IPS-11a (cell line): ENCODE results near the gene HBQ1.
A peak's percentile ranks its signal among the peaks of the same experiment; 100 is the strongest.
"Not testable (repeated sequence)": the region's sequence is repeated elsewhere in the genome, so short reads cannot be mapped to it uniquely, and the experiment has no call there.

Experiments used
- H3K4me3 ChIP-seq: one replicate; pipeline ENCODE4 v1.5.1; 2013; ENCODE audit warnings: low read depth, low read length, control low read depth

The HBQ1 gene

DNA sequence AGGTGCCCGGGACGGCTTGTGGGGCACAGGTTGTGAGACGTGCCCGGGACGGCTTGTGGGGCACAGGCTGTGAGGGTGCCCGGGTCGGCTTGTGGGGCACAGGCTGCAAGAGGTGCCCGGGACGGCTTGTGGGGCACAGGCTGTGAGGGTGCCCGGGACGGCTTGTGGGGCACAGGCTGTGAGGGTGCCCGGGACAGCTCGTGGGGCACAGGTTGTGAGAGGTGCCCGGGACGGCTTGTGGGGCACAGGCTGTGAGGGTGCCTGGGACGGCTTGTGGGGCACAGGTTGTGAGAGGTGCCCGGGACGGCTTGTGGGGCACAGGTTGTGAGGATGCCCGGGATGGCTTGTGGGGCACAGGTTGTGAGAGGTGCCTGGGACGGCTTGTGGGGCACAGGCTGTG is 20.0 kb upstream of the HBQ1 start:
- H3K4me3 ChIP-seq = not testable (repeated sequence)

DNA sequence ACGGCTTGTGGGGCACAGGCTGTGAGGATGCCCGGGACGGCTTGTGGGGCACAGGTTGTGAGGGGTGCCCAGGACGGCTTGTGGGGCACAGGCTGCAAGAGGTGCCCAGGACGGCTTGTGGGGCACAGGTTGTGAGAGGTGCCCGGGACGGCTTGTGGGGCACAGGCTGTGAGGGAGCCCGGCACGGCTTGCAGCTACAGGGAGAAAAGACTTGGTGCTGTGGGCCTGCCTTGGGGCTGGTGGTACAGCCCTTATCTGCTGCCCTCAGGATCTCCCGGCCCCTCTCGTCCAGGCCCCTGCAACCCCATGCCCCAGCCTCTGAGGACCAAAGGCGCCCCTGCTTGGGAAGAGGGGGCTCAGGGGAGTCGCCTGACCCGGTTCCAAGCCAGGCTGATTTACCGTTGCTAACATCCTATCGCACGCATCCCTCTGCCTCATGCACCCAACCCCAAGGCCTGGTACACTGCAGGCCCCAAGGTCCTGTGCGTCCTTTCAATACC is 19.5 kb upstream of the HBQ1 start:
- no peak overlapping the region for H3K4me3 ChIP-seq

DNA sequence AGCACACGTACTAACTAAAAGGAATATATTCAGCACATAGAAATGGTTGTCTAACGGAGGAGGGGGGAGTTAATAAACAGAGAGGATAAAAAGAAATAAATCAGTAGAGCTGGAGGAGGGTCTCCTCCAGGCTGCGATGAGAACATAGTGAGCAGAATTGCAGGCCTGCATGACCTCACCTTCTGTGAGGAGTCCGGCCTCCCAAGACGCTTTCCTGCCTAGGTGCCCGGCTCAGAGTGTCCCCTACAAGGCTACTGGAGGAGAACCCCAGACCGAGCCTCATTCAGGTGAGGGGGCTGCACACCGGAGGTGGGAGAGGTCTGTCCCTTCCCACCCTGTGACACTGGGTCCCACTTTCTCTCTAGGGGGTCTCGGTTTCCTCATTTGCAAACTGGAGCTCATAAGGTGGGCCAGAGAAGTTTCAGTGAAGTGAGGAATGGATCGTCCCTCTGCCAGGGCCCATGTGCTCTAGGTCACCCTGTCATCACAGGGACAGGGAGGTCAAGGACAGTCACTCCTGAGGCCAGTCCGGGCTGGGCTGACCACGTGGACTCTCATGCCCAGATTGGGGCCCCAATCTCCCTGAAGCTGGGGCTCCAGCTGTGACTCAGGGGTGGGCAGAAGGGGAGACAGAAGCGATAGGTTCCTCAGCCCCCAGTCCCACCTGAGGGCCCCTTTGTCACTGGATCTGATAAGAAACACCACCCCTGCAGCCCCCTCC is 17.8 kb upstream of the HBQ1 start:
- no peak overlapping the region for H3K4me3 ChIP-seq

DNA sequence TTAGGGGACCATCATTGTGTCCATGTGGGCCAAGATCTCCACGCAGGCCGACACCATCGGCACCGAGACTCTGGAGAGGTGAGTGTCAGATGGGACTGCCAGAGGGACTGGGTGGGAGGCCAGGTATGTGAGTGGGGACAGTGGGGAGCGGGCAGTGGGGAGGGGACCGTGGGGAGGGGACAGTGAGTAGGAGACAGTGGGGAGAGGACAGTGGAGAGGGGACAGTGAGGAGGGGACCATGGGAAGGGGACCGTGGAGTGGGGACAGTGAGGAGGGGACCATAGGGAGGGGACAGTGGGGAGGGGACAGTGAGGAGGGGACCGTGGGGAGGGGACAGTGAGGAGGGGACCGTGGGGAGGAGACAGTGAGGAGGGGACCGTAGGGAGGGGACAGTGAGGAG is 17.1 kb upstream of the HBQ1 start:
- not testable (repeated sequence) for H3K4me3 ChIP-seq

DNA sequence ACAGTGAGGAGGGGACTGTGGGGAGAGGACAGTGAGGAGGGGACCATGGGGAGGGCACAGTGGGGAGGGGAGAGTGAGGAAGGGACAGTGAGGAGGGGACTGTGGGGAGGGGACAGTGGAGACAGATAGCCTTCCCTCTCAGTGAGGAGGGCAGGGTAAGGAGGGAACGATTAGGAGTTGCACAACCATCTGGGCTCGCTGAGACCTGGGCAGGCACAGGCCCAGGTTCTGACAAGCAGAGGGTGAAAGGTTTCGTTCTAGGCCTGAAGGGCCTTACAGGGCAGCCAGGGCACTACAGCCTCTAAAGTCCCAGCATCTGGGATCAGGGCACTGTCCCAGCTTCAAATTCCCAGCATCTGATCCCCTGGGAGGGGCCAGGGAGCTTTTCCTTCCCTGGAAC is 16.6 kb upstream of the HBQ1 start:
- H3K4me3 ChIP-seq = not testable (repeated sequence)

DNA sequence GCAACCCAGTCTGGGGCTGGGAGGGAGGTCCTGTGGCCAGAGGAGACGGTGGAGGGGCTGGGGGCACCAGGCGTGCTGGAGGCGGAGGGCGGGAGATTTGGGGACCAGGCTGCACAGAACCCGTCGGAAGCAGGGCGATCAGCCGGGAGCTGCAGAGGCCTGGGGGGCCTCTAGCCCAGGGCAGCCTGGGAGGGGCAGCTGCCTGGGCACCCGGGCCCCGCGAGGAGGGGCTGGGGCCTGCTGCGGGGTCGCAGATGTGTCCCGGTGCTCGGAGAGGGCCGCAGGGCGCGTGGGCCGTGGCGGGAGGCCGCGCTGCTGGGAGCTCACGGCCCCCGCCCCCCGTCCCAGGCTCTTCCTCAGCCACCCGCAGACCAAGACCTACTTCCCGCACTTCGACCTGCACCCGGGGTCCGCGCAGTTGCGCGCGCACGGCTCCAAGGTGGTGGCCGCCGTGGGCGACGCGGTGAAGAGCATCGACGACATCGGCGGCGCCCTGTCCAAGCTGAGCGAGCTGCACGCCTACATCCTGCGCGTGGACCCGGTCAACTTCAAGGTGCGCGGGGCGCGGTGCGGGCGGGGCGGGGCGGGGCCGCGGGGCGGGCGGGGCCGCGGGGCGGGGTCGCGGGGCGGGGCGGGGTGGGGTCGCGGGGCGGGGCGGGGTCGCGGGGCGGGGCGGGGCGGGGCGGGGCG is 16.0 kb upstream of the HBQ1 start:
- H3K4me3 ChIP-seq = not testable (repeated sequence)

DNA sequence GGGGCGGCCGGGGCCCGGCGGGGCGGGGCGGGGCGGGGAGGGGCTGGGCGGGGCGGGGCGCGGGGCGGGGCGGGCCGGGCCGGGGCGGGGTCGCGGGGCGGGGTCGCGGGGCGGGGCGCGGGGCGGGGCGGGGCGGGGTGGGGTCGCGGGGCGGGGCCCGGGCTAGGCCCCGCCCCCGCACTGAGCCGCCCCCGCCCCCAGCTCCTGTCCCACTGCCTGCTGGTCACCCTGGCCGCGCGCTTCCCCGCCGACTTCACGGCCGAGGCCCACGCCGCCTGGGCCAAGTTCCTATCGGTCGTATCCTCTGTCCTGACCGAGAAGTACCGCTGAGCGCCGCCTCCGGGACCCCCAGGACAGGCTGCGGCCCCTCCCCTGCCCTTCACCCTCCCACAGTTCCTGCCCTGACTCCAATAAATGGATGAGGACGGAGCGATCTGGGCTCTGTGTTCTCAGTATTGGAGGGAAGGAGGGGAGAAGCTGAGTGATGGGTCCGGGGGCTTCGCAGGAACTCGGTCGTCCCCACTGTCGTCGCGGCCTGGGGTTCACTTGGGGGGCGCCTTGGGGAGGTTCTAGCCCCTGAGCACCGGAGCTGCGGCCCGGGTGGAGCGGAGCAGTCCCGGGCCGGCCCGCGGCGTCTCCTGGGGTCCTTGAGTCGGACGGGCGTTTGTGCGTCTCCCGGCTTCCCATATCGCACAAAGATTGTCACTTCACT is 15.3 kb upstream of the HBQ1 start:
- H3K4me3 ChIP-seq = peak overlapping the region; percentile 0

DNA sequence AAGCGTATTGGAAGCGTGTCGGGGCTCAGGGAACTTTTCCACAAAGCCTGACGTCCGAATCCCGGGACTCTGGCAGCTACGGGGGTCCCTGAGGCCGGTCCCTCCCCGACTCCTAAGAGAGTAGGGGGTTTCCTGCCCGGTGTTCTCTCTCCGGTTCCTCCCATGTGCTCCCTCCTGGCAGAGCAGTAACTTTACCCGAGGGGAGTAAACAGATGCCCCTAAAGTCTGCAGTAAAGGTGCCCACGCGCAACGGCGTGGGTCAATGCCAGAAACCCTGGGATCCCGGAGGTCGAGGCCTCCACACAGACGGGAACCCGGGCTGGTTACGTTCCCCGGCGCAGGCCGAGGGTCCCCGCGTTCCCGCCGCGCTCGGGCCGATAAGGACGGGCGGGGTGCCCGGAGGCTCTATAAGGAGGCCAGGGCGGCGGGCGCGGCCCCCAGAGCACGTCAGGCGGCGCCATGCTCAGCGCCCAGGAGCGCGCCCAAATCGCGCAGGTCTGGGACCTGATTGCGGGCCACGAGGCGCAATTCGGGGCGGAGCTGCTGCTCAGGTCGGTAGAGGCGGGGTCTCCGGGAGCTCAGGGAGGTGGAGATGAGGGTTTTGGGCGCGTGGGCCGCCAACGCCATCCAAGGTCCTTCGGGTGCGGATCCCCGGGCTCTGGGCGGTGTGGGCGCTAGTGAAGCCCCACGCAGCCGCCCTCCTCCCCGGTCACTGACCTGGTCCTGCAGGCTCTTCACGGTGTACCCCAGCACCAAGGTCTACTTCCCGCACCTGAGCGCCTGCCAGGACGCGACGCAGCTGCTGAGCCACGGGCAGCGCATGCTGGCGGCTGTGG is 14.5 kb upstream of the HBQ1 start, which contains the start of gene HBM:
TSS of gene HBM (plus strand) at position 440 of the 836 bp plus-strand sequence. CDS start at position 460, 20 bp downstream.
- peak within 1 kb of the TSS; percentile 0 for H3K4me3 ChIP-seq

DNA sequence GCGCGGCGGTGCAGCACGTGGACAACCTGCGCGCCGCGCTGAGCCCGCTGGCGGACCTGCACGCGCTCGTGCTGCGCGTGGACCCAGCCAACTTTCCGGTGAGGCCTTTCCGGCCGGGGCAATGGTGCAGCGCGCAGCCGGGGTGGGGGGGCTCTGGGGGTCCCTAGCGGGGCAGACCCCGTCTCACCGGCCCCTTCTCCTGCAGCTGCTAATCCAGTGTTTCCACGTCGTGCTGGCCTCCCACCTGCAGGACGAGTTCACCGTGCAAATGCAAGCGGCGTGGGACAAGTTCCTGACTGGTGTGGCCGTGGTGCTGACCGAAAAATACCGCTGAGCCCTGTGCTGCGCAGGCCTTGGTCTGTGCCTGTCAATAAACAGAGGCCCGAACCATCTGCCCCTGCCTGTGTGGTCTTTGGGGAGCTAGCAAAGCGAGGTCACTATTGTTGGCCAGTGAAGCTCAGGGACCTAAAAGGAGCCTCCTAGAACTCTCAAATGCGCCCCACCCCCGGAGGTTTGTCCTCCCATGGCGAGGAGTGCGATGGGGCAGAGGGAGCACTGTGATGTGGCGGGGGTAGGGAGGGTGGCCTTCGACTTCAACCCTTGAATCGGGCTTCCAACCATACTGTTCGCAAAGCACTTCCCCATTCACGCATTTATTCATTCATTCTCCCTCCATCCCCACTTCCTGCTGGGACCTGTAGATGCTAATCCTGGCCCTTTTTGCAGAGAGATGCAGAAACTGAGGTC is 13.7 kb upstream of the HBQ1 start:
- no peak overlapping the region for H3K4me3 ChIP-seq

DNA sequence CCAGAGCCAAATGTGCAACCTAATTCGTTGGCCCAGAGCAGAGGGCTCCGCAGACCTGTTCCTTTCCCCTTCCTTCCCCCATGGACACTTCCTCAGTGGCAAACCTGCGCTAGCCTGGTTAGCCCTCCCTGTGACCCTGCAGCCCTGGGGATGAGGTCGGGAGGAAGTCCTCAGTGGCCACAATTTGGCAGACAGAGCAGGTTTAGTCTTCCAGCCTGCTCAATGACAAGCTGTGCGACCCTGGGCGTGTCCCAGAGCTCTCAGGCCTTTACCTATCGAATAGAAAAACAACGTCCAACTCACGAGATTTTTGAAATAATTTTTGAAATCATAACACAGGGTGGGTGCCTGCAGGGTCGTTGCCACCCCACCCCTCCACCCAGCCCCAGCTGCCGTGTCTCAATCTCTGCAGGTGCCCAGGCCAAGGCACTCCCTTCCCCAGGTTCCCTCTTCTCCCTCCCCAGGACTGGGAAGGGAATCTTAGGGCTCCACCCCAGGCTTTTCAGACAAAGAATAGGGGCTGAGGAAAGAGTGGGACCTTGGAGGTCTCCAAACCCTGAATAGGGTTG is 13.1 kb upstream of the HBQ1 start:
- H3K4me3 ChIP-seq = no peak overlapping the region

DNA sequence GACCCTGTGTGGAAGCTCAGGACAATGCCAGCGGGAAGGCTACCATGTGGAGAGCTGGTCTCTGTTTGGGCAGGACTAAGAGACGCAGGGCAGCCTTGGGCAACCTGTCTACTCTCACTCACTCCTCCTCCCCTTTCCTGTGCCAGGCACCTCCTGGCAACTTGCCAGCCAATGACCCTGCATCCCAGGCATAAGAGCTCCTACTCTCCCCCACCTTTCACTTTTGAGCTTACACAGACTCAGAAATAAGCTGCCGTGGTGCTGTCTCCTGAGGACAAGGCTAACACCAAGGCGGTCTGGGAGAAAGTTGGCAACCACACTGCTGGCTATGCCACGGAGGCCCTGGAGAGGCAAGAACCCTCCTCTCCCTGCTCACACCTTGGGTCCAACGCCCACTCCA is 11.8 kb upstream of the HBQ1 start:
- no peak overlapping the region for H3K4me3 ChIP-seq

DNA sequence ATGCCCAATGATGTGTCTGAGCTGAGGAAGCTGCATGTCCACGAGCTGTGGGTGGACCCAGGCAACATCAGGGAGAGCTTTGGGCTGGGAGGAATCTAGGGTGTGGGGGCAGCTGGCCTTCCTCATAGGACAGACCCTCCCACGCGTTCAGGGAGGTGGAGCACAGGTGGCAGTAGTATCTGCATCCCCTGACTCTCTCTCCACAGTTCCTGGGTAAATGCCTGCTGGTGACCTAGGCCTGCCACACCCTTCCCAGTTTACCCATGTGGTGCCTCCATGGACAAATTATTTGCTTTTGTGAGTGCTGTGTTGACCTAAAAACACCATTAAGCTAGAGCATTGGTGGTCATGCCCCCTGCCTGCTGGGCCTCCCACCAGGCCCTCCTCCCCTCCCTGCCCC is 11.2 kb upstream of the HBQ1 start:
- no peak overlapping the region for H3K4me3 ChIP-seq

DNA sequence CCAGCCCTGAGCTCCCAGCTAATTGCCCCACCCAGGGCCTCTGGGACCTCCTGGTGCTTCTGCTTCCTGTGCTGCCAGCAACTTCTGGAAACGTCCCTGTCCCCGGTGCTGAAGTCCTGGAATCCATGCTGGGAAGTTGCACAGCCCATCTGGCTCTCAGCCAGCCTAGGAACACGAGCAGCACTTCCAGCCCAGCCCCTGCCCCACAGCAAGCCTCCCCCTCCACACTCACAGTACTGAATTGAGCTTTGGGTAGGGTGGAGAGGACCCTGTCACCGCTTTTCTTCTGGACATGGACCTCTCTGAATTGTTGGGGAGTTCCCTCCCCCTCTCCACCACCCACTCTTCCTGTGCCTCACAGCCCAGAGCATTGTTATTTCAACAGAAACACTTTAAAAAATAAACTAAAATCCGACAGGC is 10.2 kb upstream of the HBQ1 start:
- H3K4me3 ChIP-seq = not testable (repeated sequence)

DNA sequence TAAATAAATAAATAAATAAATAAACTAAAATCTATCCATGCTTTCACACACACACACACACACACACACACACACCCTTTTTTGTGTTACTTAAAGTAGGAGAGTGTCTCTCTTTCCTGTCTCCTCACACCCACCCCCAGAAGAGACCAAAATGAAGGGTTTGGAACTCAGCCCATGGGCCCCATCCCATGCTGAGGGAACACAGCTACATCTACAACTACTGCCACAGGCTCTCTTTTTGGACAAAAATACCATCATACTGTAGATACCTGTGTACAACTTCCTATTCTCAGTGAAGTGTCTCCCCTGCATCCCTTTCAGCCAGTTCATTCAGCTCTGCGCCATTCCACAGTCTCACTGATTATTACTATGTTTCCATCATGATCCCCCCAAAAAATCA is 9.5 kb upstream of the HBQ1 start:
- H3K4me3 ChIP-seq = no peak overlapping the region

DNA sequence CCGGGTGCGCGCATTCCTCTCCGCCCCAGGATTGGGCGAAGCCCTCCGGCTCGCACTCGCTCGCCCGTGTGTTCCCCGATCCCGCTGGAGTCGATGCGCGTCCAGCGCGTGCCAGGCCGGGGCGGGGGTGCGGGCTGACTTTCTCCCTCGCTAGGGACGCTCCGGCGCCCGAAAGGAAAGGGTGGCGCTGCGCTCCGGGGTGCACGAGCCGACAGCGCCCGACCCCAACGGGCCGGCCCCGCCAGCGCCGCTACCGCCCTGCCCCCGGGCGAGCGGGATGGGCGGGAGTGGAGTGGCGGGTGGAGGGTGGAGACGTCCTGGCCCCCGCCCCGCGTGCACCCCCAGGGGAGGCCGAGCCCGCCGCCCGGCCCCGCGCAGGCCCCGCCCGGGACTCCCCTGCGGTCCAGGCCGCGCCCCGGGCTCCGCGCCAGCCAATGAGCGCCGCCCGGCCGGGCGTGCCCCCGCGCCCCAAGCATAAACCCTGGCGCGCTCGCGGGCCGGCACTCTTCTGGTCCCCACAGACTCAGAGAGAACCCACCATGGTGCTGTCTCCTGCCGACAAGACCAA is 7.8 kb upstream of the HBQ1 start, which contains the start of gene HBA2:
TSS of gene HBA2 (plus strand) at position 503 of the 568 bp plus-strand sequence. CDS start at position 540, 37 bp downstream.
- H3K4me3 ChIP-seq = not testable (repeated sequence)

DNA sequence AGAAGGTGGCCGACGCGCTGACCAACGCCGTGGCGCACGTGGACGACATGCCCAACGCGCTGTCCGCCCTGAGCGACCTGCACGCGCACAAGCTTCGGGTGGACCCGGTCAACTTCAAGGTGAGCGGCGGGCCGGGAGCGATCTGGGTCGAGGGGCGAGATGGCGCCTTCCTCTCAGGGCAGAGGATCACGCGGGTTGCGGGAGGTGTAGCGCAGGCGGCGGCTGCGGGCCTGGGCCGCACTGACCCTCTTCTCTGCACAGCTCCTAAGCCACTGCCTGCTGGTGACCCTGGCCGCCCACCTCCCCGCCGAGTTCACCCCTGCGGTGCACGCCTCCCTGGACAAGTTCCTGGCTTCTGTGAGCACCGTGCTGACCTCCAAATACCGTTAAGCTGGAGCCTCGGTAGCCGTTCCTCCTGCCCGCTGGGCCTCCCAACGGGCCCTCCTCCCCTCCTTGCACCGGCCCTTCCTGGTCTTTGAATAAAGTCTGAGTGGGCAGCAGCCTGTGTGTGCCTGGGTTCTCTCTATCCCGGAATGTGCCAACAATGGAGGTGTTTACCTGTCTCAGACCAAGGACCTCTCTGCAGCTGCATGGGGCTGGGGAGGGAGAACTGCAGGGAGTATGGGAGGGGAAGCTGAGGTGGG is 6.9 kb upstream of the HBQ1 start:
- H3K4me3 ChIP-seq = not testable (repeated sequence)

DNA sequence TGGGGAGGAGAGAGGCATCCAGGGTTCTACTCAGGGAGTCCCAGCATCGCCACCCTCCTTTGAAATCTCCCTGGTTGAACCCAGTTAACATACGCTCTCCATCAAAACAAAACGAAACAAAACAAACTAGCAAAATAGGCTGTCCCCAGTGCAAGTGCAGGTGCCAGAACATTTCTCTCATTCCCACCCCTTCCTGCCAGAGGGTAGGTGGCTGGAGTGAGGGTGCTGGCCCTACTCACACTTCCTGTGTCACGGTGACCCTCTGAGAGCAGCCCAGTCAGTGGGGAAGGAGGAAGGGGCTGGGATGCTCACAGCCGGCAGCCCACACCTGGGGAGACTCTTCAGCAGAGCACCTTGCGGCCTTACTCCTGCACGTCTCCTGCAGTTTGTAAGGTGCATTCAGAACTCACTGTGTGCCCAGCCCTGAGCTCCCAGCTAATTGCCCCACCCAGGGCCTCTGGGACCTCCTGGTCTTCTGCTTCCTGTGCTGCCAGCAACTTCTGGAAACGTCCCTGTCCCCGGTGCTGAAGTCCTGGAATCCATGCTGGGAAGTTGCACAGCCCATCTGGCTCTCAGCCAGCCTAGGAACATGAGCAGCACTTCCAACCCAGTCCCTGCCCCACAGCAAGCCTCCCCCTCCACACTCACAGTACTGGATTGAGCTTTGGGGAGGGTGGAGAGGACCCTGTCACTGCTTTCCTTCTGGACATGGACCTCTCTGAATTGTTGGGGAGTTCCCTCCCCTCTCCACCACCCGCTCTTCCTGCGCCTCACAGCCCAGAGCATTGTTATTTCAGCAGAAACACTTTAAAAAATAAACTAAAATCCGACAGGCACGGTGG is 6.1 kb upstream of the HBQ1 start:
- H3K4me3 ChIP-seq = not testable (repeated sequence)
